Activated T-helper 1 cell treated with Interleukin-2 at 50 U/mL for 16 hours (primary cell): ENCODE measurements around the gene DUX4.
"Not testable (repeated sequence)": the region's sequence is repeated elsewhere in the genome, so short reads cannot be mapped to it uniquely, and the experiment has no call there.

Experiments
- DNase-seq: peaks from one replicate; pipeline ENCODE4 v3.0.0-alpha.2; 2020; ENCODE audit warnings: low read depth

The DUX4 gene

DNA sequence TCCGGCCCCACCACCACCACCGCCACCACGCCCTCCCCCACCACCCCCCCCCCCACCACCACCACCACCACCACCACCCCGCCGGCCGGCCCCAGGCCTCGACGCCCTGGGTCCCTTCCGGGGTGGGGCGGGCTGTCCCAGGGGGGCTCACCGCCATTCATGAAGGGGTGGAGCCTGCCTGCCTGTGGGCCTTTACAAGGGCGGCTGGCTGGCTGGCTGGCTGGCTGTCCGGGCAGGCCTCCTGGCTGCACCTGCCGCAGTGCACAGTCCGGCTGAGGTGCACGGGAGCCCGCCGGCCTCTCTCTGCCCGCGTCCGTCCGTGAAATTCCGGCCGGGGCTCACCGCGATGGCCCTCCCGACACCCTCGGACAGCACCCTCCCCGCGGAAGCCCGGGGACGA is at the start of gene DUX4:
Gene DUX4 (plus strand): TSS at position 347 of the 400 bp plus-strand sequence. CDS start 0 bp downstream, at position 347.
- DNase-seq = not testable (repeated sequence)

DNA sequence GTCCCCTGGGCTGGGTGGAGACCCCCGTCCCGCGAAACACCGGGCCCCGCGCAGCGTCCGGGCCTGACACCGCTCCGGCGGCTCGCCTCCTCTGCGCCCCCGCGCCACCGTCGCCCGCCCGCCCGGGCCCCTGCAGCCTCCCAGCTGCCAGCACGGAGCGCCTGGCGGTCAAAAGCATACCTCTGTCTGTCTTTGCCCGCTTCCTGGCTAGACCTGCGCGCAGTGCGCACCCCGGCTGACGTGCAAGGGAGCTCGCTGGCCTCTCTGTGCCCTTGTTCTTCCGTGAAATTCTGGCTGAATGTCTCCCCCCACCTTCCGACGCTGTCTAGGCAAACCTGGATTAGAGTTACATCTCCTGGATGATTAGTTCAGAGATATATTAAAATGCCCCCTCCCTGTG is 1.9 kb downstream of the DUX4 start:
- not testable (repeated sequence) for DNase-seq

- not testable (repeated sequence) for DNase-seq
Measured at GRCh38 chr4:190177727-190178605, 4.4 kb downstream of the DUX4 start.

DNA sequence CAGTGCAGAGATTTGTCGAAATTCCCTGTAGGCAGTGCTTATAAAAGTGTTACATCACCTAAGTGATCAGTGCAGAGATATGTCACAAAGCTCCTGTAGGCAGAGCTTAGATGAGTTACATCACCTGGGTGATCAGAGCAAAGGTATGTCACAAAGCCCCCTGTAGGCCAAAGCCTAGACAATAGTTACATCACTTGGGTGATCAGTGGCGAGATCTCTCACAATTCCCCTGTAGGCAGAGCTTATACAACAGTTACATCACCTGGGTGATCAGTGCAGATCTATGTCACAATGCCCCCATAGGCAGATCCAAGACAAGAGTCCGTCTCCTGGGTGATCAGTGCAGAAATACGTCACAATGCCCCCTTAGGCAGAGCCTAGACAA is 5.0 kb downstream of the DUX4 start:
- not testable (repeated sequence) for DNase-seq

- DNase-seq = not testable (repeated sequence)
Measured at GRCh38 chr4:190179030-190179739, 5.6 kb downstream of the DUX4 start.

DNA sequence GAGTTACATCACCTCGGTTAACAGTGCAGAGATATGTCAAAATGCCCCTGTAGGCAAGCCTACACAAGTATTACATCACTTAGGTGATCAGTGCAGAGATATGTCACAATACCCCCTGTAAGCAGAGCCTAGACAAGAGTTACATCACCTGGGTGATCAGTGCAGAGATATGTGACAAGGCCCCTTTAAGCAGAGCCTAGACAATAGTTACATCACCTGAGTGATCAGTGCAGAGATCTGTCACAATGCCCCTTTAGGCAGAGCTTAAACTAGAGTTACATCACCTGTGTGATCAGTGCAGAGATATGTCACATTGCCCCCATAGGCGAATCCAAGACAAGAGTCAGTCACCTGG is 6.1 kb downstream of the DUX4 start:
- not testable (repeated sequence) for DNase-seq

- DNase-seq = not testable (repeated sequence)
Measured at GRCh38 chr4:190180947-190181346, 7.4 kb downstream of the DUX4 start.

GRCh38 chr4:190181481-190182100 is 8.0 kb downstream of the DUX4 start:
- DNase-seq = not testable (repeated sequence)

DNA sequence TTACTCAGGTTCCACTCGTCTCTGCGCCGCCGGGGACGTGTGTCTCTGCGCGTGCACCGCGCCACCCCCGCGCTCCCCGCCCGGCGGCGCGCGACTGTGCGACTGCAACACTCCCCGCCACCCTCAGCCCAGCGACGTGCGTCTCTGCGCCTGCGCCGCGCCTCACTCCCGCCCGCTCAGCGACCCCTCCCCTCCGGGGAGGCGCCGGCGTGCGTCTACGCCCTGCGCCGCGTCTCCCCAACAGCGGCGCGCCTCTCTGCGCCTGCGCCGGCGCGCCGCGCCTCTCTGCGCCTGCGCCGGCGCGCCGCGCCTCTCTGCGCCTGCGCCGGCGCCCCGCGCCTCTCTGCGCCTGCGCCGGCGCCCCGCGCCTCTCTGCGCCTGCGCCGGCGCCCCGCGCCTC is 29.9 kb downstream of the DUX4 start:
- not testable (repeated sequence) for DNase-seq
